Stimulated activated CD4-positive, alpha-beta T cell treated with anti-CD3 and anti-CD28 coated beads, Interleukin-4, amount 100 ng/mL, for 24 hours (primary cell): ENCODE data around the gene CCDC74A.
"Not testable (repeated sequence)": the region's sequence is repeated elsewhere in the genome, so short reads cannot be mapped to it uniquely, and the experiment has no call there.

ENCODE experiments used
- DNase-seq: peaks from one replicate; pipeline ENCODE4 v3.0.0-alpha.2; 2020

CCDC74A gene

DNA sequence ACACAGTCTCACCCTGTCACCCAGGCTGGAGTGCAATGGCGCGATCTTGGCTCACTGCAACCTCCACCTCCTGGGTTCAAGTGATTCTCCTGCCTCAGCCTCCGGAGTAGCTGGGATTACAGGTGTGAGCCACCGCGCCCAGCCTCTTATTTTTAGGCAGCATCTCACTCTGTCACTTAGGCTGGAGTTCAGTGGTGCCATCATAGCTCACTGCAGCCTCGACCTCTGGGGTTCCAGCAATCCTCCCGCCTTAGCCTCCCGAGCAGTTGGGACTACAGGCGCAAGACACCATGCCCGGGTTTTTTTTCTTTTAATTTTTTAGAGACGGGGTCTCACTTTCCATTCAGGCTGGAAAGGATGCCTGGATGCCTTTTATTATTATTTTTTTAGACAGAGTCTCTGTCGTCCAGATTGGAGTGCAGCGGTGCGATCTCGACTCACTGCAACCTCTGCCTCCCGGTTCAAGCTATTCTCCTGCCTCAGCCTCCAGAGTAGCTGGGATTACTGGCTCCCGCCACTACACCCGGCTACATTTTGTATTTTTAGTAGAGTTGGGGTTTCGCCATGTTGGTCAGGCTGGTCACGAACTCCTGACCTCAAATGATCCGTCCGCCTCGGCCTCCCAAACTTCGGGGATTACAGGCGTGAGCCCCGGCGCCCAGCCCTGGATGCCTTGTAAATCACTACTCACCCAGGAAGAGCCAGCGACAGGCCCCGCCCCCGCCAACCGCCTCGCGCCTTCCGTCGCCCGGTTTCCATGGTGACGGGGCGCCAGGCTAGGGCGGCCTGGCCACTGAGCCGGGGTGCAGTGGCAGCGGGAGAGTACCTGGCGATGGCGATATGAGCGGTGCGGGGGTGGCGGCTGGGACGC is at the start of gene CCDC74A:
Gene CCDC74A (plus strand): TSS at position 758 of the 871 bp plus-strand sequence. CDS start 83 bp downstream, at position 841.
- DNase-seq = peak; percentile 77

DNA sequence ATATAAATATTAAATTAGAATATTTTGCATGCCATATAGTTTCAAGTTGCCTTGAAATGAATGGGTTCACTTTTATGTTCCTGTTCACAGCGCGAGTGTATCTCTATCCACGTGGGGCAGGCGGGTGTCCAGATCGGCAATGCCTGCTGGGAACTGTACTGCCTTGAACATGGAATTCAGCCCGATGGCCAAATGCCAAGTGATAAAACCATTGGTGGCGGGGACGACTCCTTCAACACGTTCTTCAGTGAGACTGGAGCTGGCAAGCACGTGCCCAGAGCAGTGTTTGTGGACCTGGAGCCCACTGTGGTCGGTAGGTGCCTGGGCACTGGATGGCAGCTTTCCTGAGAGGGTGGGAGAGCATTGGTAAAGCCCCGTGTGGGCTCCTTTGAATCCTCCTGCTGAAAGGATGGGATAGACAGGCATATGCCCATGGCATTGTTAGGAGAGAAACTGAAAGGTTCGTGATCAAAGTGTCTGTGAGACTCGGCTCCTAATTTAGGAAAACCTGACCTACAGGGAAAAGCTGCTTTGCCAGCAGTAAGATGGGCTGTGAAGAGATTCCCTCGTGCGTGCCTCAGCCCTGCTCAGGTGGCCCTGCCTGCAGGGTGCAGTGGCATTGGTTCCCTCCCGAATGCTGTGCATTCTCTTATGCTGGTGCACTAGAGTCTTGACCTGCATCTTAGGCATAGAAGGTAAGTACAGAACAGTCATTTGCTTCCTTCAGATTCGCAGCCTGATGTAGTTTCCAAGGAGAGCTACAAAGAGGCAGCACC is 49.4 kb upstream of the CCDC74A start:
- DNase-seq = not testable (repeated sequence)

DNA sequence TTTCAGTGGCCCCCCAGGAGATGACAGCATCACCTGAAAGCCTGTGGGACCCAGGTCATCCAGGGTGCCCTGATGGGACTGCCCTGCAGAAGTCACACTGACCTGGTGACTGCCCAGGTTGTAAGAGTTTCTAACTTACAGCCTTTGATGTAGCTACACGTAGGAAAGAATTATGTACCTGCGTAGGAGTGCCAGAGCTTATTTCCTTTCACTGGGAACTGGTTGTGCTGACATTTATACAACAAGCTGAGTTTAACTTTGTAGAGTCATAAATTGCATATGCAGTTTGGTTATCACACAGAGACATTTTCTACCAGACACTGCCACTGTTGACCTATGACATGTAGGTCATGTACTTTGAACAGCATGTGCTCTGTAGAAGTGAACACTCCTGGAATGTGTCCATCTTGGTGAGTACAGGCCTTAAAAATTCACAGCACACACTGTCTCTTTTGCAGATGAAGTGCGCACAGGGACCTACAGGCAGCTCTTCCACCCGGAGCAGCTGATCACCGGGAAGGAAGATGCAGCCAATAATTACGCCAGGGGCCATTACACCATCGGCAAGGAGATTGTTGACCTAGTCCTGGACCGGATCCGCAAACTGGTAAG is 48.7 kb upstream of the CCDC74A start:
- DNase-seq = not testable (repeated sequence)

DNA sequence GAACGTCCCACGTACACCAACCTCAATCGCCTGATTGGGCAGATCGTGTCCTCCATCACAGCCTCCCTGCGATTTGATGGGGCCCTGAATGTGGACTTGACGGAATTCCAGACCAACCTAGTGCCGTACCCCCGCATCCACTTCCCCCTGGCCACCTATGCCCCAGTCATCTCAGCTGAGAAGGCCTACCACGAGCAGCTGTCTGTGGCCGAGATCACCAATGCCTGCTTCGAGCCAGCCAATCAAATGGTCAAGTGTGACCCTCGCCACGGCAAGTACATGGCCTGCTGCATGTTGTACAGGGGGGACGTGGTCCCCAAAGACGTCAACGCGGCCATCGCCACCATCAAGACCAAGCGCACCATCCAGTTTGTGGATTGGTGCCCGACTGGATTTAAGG is 47.3 kb upstream of the CCDC74A start:
- DNase-seq = not testable (repeated sequence)

DNA sequence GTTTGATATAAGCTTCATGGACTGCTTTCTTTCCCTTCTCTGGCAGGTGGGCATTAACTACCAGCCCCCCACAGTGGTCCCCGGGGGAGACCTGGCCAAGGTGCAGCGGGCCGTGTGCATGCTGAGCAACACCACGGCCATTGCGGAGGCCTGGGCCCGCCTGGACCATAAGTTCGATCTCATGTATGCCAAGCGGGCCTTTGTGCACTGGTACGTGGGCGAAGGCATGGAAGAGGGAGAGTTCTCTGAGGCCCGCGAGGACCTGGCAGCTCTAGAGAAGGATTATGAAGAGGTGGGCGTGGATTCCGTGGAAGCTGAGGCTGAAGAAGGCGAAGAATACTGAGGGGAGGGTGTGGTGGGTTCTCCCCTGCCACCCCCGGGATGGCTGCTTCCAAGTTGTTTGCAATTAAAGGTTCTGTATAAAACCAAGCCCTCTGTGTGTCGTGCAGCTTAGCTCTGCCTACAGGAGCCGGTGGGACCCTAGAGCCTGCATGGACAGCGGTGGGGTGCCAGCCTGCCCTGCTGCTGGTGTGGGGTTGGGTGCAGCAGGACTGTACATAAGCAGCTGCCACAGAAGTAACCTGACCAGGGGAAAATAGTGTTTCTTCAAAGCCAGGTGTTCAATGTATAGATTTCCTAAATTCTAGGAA is 45.1 kb upstream of the CCDC74A start:
- DNase-seq = not testable (repeated sequence)

DNA sequence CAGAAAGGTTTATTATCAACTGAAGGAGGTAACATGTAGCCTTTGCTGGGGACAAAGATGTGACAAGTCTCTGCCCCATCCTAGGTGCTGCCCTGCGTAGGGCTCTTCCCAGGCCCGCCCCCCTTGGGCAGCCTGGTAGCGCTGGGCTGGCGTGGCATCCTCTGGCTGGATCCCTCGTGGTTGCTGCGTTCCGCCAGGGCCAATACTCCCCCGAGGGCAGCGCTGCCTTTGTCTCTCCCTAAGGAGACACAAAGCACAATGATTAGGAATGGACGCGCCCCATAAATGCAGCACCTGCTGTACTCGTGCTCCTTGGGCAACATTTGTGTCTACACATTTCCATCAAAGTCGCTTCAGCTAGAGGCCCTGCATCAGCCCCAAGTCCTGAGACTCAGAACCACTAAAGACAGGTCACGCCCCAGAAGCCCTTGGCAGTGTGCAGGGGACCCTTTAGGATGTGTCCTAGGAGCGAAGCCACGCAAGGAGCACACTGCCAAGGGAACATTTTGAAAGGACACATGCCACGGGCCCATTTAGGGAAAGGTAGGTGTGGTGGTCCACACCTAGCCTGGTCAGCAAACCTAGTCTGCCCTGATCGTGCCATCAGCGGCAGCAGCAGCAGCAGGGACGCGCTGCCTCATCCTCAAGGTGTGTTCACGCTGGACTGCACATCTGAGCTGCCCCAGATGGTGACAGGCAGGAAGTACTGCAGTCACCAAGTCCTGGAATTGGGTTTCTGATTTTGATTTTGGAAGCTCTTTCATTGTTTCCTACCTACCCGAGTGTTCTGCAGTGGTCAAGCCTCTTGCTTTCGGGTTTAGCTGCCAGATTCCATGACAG is 43.5 kb upstream of the CCDC74A start:
- not testable (repeated sequence) for DNase-seq

DNA sequence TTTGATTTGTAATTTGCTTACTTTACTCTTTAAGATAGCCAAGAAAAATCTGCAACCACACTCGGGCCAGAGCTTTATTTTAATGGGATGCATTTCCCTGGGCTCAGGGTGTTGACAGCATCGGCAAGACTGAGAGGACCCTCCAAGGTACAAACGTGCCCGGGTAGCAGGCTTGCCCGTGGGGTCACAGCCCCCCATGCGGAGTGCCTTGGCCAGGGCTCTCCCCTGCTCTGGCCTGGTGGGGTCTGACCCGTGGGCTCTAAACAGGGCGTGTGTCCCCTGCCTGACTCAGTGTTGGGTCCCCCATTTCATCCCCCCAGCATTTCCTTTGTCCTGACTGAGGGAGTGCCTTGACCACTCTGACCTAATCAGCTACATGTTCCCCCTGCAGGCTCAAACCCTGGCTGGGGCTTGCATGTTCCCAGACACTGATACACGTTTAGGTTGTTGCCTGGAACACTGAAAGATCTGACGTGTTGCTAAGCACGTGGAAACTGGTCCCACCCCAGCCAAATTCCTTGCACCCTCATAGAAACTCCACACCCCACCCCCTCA is 42.7 kb upstream of the CCDC74A start:
- not testable (repeated sequence) for DNase-seq

DNA sequence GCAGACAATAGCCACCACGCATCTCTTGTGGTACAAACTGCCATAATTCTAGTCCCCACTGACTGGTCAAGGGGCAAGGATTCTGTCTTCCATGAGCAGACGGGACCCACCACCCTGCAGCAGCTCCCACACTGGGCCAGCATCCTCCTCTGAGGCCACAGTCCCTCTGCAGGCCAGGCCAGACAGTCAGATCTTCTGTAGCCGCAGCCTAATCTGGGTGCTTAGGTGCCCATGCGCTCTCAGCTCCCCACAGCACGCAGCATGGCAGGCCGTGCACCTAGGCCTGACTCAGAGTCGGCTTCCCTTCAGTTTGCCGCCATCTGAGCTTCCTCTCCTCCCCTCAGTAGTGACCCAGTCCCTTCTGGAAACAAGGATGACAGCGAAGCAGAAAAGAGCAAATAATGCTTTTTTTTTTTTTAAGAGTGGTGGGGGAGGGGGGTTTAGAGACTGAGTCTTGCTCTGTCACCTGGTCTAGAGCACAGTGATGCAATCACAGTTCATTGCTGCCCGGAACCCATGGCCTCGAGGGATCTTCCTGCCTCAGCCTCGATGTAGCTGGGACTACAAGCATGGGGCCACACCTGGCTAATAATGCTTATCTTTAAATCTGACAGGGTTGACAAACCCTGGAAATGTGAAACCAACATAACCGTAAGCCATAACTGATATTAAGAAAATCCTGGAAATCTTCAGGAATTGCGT is 41.3 kb upstream of the CCDC74A start:
- DNase-seq = not testable (repeated sequence)

DNA sequence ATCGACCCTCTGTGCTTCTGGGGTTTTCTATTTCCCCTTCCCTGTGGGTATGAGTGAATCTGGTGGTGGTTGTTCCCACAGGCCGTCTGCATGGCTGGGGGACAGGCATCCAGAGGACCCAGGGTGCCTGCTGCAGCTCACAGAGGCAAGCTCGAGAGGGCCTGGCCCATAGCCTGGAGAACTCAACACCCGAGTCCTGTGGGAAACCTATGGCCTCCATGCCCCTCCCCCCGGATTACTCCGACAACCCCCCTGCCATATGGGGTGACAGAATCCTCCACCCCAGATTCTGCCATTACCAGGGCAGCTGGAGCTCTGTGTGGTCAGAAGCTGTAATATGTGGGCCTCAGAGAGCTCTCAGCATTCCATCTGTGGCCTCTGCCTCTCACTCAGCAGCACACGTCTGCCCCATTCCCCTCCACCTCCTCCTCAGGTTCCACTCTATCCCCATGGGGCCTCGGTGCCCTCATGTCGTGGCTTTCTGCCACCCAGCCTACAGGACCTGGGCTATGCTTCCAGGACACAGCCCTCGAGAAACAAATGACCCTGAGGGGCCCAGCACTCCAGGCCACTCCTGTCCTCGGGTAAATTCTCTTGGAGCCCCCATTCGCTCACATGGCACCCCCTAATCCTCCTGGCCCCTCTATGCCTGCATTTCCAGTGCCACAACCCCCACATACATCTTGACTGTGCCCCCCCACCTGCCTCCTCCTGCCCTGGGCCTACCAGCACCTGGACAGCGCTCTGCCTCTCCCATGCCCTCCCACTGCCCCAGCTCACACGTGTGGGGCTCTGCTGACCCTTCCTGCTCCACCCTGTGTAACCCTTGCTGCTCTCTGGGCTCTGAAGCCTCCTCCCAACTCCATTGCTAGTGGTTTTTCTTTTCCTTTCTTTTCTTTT is 39.1 kb upstream of the CCDC74A start:
- DNase-seq = no peak

DNA sequence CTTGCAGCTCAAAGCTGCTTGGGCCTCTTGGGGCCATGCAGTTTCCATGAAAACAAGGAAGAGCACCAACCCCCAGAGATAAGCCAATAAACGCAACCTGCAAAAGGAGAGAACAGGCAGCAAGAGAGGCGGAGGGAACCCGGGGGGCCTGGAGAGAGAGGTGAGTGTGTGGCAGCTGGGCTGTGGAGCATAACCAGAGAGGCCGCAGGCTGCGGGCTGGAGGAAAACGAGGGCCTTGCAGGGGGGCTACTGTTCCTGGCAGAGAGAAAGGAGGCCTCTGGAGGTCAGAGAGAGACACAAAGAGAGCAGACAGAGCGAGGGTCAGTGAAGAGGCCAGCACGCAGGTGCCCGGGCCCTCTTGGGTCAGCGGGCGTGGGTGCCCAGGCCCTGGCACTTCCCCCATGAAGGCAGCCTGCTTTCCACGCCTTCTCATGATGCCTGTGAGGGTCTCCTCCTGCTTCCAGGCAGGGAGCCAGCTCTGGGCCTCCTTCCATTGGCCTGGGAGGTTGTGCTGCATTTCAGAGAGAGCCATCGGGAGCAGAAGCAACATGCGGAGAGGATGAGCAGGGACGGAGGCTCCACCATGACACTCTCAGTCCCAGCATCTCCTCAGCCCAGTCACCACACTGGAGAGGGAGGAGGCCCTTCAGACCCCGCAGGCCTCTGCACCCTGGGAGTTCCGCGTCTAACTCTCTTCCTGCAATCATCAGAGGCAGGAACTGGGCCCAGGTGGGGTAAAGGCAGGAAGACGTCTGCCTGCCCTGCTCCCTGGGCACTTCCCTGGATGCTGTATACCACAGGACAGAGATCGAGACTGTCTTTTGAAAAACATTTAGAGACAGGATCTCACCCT is 36.8 kb upstream of the CCDC74A start:
- DNase-seq = peak; percentile 21

DNA sequence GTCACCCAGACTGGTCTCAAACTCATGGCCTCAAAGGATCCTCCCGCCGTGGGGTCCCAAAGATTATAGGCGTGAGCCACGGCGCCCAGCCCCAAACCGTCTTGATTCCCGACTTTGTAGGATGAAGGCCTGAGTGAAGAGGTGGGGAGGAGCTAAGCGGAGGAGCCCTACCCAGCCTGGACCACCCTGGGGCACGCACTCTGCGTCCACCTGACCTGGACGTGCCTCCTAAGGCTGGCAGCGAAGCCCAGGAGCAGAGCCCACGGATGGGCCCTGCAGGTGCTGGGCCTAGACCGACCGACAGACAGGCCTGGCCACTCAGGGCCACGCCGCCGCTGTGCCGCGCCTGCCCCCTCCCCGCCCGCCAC is 36.2 kb upstream of the CCDC74A start:
- not testable (repeated sequence) for DNase-seq

DNA sequence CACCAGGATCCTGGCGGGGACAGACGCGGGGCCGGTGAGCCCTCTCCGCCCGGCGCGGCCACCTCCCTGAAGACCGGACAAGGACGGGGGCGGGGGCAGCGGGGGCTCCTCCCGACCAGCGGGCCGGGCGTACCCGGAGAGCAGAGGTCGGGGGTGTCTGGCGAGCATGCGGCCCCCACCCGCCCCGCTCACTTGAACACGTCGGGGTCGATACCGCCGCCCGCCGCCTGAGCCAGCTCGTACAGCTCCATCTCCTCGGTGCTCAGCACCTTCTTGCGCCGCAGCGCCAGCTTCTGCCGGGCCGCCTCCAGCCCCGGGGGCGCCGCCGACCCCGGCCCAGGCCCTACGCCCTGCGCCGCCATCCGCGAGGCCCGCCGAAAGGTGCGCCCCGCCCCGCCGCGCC is 35.7 kb upstream of the CCDC74A start, which contains the start of gene MZT2A:
Gene MZT2A (minus strand): TSS at position 383 of the 403 bp plus-strand sequence. CDS start 21 bp downstream, at position 362.
- not testable (repeated sequence) for DNase-seq

DNA sequence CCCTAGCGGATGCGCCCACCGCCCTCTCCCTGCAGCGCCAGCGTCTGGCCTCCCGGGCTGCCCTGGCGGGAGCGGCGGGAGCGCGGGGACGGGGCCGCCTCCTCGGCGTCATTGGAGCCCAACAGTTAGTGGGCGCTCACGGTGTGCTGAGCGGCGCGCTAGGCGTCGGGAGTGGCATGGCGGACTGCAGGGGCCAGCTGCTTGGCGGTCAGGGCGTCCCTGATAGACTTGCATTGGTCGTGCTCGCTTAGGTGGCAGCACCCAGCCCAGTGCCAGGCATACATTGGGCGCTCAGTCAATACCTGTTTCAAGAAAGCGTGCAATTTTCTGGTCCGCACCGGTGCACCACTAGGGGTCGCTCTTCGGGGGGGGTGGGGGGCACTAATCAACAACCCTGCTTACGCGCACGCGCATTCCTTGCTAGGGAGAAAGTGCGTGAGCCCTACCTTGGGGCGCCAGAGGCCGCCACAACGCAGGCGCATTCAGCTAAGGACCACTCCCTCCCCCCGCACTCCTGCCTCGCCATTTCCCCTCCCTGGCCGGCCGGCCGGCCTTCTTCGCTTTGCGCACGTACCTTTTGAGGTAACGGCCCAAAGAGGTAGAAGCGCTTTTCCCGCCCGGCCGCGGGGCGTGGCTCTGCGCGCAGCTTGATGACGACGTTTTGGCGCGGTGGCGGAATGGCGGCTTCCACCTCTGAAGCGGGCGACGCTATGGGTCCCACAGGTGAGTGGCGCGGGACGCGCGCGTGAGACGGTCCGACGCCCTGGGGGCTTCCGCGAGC is 35.1 kb upstream of the CCDC74A start:
- DNase-seq = peak; percentile 96

DNA sequence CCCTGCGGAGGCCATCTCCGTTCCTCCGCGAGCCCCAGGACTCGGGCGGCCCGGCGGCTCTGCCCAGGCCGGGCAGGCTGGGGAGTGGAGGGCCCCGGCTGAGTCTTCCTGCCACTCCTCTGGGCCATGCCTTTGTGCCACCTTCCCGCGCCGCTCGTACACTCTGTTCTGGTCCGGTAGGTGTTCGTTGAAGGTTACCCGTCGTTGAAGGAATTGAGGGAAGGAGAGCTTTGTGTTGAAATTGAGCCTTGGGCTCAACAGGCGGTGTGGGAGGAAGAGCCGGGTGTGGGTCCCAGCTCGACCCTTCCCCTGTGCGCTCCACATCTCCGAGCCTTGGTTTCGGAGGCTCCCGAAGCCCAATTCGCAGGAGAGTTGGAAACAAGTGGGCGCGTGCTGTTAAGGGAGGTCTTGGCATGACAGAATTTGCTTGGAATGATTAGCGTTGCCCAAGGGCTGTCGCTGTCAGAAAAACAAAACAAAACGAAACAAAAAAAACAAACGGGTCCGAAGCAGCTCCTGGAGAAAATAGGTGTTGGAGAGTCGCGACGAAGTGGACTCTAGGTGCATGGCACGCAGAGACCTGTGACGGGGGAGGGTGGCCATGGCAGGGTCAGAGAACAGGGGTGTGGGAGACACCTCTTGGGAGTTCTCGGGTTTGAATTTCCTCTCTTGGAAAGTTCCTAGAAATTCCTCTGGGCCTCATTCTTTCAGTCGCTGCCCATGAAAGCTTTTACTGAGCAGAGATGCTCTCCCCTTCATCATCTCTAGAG is 34.3 kb upstream of the CCDC74A start:
- DNase-seq = no peak

DNA sequence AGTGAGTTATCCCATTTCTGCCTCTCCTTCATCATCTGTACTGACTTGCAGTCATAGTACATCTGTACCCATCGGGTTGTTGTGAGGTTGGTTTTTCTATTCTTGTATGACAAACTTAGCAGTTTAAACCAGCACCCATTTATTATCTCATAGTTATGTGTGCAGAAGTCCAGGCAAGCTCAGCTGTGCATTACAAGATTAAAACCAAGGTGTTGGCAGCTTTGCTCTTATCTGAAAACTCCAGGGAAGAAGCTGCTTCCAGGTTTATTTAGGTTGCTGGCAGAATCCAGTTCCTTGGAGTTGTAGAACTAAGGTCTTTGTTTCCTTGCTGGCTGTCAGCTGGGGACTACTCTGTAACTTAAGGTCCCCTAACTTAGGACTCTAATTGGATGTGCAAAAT is 32.2 kb upstream of the CCDC74A start:
- DNase-seq = not testable (repeated sequence)

DNA sequence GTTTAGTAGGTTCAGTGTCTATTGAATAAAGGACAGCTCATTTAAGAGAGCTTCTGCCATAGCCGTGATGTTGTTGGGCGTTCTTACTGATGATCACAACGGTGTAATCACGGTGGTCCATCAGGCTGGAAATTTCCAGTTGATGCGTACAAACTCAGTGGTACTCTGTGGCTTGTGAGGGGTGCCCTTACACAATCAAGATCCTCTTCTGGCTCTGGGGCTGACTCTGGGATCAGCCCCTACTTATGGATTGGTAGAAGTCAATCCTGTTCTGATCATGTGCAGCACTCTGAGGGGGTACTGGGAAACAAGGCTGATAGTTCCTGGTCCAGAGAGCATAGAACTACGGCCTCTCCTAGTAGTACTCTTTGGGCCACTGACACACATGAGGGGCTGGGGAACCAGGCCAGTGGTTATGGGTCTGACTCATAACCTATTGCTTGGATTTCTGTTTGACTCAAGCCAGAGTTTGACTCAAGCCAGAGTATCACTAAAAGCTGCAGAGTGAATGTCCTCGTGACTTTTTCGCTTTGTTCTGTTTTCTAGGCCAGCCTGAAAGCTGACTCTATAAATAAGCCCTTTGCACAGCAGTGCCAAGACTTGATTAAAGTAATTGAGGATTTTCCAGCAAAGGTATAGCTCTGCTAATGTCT is 29.2 kb upstream of the CCDC74A start:
- DNase-seq = not testable (repeated sequence)
